GM19455 (cell line): ENCODE results near the gene CNTNAP2.
"Not testable (repeated sequence)": the region's sequence is repeated elsewhere in the genome, so short reads cannot be mapped to it uniquely, and the experiment has no call there.

Experiments
- ATAC-seq: cut with Tn5 transposase; IDR thresholded peaks from one replicate; pipeline ENCODE4 v1.9.1; 2021; ENCODE audit not compliant: unreplicated experiment

Gene CNTNAP2

GRCh38 chr7:147798001-147798400, 1681.4 kb downstream of the CNTNAP2 start:
- ATAC-seq: no peak

GRCh38 chr7:147801762-147802161, 1685.2 kb downstream of the CNTNAP2 start:
- ATAC-seq: not testable (repeated sequence)

- ATAC-seq: no peak
Observed at GRCh38 chr7:147803151-147803550, 1686.5 kb downstream of the CNTNAP2 start.

GRCh38 chr7:147803606-147804005, 1687.0 kb downstream of the CNTNAP2 start:
- ATAC-seq: no peak

GRCh38 chr7:147804032-147804431, 1687.4 kb downstream of the CNTNAP2 start:
- no peak for ATAC-seq

GRCh38 chr7:147805996-147806576, 1689.5 kb downstream of the CNTNAP2 start:
- ATAC-seq: no peak

- no peak for ATAC-seq
Observed at GRCh38 chr7:147809786-147810185, 1693.2 kb downstream of the CNTNAP2 start.

GRCh38 chr7:147810269-147810668, 1693.7 kb downstream of the CNTNAP2 start:
- no peak for ATAC-seq

GRCh38 chr7:147811923-147812322, 1695.3 kb downstream of the CNTNAP2 start:
- ATAC-seq: no peak

- no peak for ATAC-seq
Observed at GRCh38 chr7:147813316-147813715, 1696.7 kb downstream of the CNTNAP2 start.

- no peak for ATAC-seq
Observed at GRCh38 chr7:147818317-147818716, 1701.7 kb downstream of the CNTNAP2 start.

GRCh38 chr7:147824671-147825070, 1708.1 kb downstream of the CNTNAP2 start:
- no peak for ATAC-seq

- no peak for ATAC-seq
Observed at GRCh38 chr7:147829016-147829415, 1712.4 kb downstream of the CNTNAP2 start.

GRCh38 chr7:147833557-147833956, 1717.0 kb downstream of the CNTNAP2 start:
- ATAC-seq: no peak

GRCh38 chr7:147833970-147834369, 1717.4 kb downstream of the CNTNAP2 start:
- ATAC-seq: no peak

GRCh38 chr7:147852833-147853232, 1736.2 kb downstream of the CNTNAP2 start:
- no peak for ATAC-seq

GRCh38 chr7:147857152-147858140, 1740.8 kb downstream of the CNTNAP2 start:
- no peak for ATAC-seq

GRCh38 chr7:147858421-147858820, 1741.8 kb downstream of the CNTNAP2 start:
- no peak for ATAC-seq

GRCh38 chr7:147859033-147859432, 1742.4 kb downstream of the CNTNAP2 start:
- no peak for ATAC-seq

- ATAC-seq: no peak
Observed at GRCh38 chr7:147859486-147859885, 1742.9 kb downstream of the CNTNAP2 start.

GRCh38 chr7:147861058-147861716, 1744.6 kb downstream of the CNTNAP2 start:
- no peak for ATAC-seq

GRCh38 chr7:147861945-147862344, 1745.3 kb downstream of the CNTNAP2 start:
- no peak for ATAC-seq
